ENCODE data around the gene ELK4. TPM values are rescaled to one million over a fixed set of nuclear protein-coding genes. Genes with fewer than 3 reads are reported as not detected.

The ELK4 gene
- total RNA-seq, 1 experiment from 2014 or later: 31.2 TPM

GRCh38 chr1:205595435-205595834 is 36.4 kb downstream of the ELK4 start:
- H4K91ac ChIP-seq (ENCODE audit: insufficient read length, low read depth, low read length): no peak overlapping the region

More at GRCh38 chr1:205595435-205595834, 36.4 kb downstream of the ELK4 start:
- no peak overlapping the region for H3K23ac ChIP-seq (ENCODE audit: insufficient read length, low read depth, low read length)
- no peak overlapping the region for H3K27ac ChIP-seq (ENCODE audit: insufficient read length, low read depth, low read length)
- peaks cover 5 to 13% (median 7%) of the 10 kb centered on the region in 3 experiments; a peak in 5 of 7 replicates for H3K36me3 Mint-ChIP-seq (ENCODE audit: insufficient read depth in 1 of 3, low read depth in 3 of 3)
- no peak overlapping the region for H2BK12ac ChIP-seq (ENCODE audit: insufficient read length, low read depth, low read length)
- no peaks in the 10 kb centered on the region for H3K9me3 ChIP-seq (ENCODE audit: control insufficient read depth, low read depth, low read length)
- no peak overlapping the region for H2BK15ac ChIP-seq (ENCODE audit: low read depth, low read length)
- peaks cover 6 to 8% of the 10 kb centered on the region in 2 experiments; a peak in 3 of 4 replicates for H3K4me1 Mint-ChIP-seq
- H3K79me1 ChIP-seq (ENCODE audit: insufficient read depth, low read depth, low read length, poor library complexity, severe bottlenecking): no peaks in the 10 kb centered on the region
- H3K18ac ChIP-seq (ENCODE audit: insufficient read length, low read depth, low read length): no peak overlapping the region
- no peak for TF ChIP-seq CTCF (conservative IDR thresholded peaks at IDR 0.05)
- no peak for DNase-seq
- no peaks in the 10 kb centered on the region for H3K4me1 ChIP-seq (ENCODE audit: insufficient read depth, low read length)
- H3K23me2 ChIP-seq (ENCODE audit: insufficient read length, low read depth, low read length, poor library complexity, severe bottlenecking): no peaks in the 10 kb centered on the region
- H3K9ac ChIP-seq (ENCODE audit: extremely low read depth, insufficient read length, low read length): no peak overlapping the region
- no peaks in the 10 kb centered on the region for H3K79me2 ChIP-seq (ENCODE audit: insufficient read depth, low read length)
- H4K20me1 ChIP-seq (ENCODE audit: control insufficient read depth, insufficient read depth, insufficient read length): no peaks in the 10 kb centered on the region
- H3T11ph ChIP-seq (ENCODE audit: low read length): no peak overlapping the region
- no peak overlapping the region for H2BK20ac ChIP-seq (ENCODE audit: low read depth, low read length, poor library complexity, severe bottlenecking)
- H2AFZ ChIP-seq (ENCODE audit: low read length): no peak overlapping the region
- WGBS (ENCODE audit: extremely low coverage, insufficient read length, low lambda C conversion rate): no CpG with 5 or more reads among the region's 2 CpGs
- H3K27me3 ChIP-seq (ENCODE audit: insufficient read depth, low read length): no peaks in the 10 kb centered on the region; the same call in 1 of the 2 replicates
- no peak overlapping the region for H2BK120ac ChIP-seq (ENCODE audit: low read depth, low read length, poor library complexity, severe bottlenecking)
- no peak overlapping the region for H3K27ac Mint-ChIP-seq
- H3K56ac ChIP-seq (ENCODE audit: insufficient read length, low read depth, low read length): no peak overlapping the region
- no peak overlapping the region for H3K4ac ChIP-seq (ENCODE audit: low read depth, low read length)
- no peaks in the 10 kb centered on the region; a peak in 1 of 5 replicates for H3K9me3 Mint-ChIP-seq
- H3K27me3 Mint-ChIP-seq (ENCODE audit: low read depth): peaks cover 9% of the 10 kb centered on the region
- H3K14ac ChIP-seq (ENCODE audit: insufficient read depth, low read length): no peak overlapping the region
- H2AK5ac ChIP-seq (ENCODE audit: insufficient read length, low read length): no peak overlapping the region
- no peak overlapping the region for H4K5ac ChIP-seq (ENCODE audit: insufficient read length, low read depth, low read length)
- H2BK5ac ChIP-seq (ENCODE audit: insufficient read length, low read length): no peak overlapping the region
- no peak overlapping the region for H3K4me2 ChIP-seq (ENCODE audit: insufficient read depth, insufficient read length, low read length)
- no peak overlapping the region for H4K8ac ChIP-seq (replicated peaks; ENCODE audit: insufficient read length, low read depth, low read length)
- no peak overlapping the region for H3K4me3 Mint-ChIP-seq
